Adrenal gland (tissue), 12 donors: ENCODE data around the gene PPARGC1A. TPM values are rescaled to one million over a fixed set of nuclear protein-coding genes. Genes with fewer than 3 reads are reported as not detected.
A peak's percentile ranks its signal among the peaks of the same experiment; 100 is the strongest.

Experiments
- DNase-seq, 7 donors: peaks; one replicate each; pipeline ENCODE4 v3.0.0-alpha.2; 2019 to 2020
- H3K27ac ChIP-seq, 5 donors: fragments of 200-600 bp; sonication (generic) in 4 of 5; 1 replicate in 3 of 5; 2 replicates in 2 of 5; pipeline versions ENCODE4 v1.5.1 to v1.8.0; 2016 to 2020; ENCODE audit warnings: mild to moderate bottlenecking in 1 of 5
- H3K27me3 ChIP-seq: fragments of 200-600 bp; 2 replicates; pipeline ENCODE4 v1.8.0; 2021
- H3K36me3 ChIP-seq, 2 donors: fragments of 200-600 bp; replicated peaks in 1 of 2; 1 replicate in 1 of 2; 2 replicates in 1 of 2; pipeline versions ENCODE4 v1.5.1 to v1.8.0; 2018 to 2022
- H3K4me1 ChIP-seq, 2 donors: fragments of 200-600 bp; replicated peaks in 1 of 2; 1 replicate in 1 of 2; 2 replicates in 1 of 2; pipeline versions ENCODE4 v1.5.1 to v1.8.0; 2018 to 2021
- H3K4me3 ChIP-seq, 4 donors: fragments of 200-600 bp; sonication (generic) in 3 of 4; one replicate each; pipeline ENCODE4 v1.5.1; 2016 to 2018
- H3K9me3 ChIP-seq, 3 donors: fragments of 200-600 bp; sonication (generic) in 1 of 3; replicated peaks in 1 of 3; 1 replicate in 2 of 3; 2 replicates in 1 of 3; pipeline versions ENCODE4 v1.5.1 to v1.8.0; 2016 to 2021
- CTCF ChIP-seq, 6 experiments: fragments of 450-650 bp in 4 of 6; fragments of 200-600 bp in 2 of 6; sonication (generic) in 1 of 6; IDR thresholded peaks; 1 replicate in 5 of 6; 2 replicates in 1 of 6; pipeline versions ENCODE4 v1.5.1 to v1.8.0; 2016 to 2021; ENCODE audit warnings: antibody characterized with exemption in 6 of 6, mild to moderate bottlenecking in 2 of 6, moderate library complexity in 1 of 6
- POLR2A ChIP-seq, 2 donors: fragments of 450-650 bp; IDR thresholded peaks; one replicate each; pipeline ENCODE4 v1.6.1; 2017; ENCODE audit warnings: antibody characterized with exemption in 2 of 2, mild to moderate bottlenecking in 2 of 2, moderate library complexity in 1 of 2
- WGBS, 4 donors: extraction: QIAGEN DNeasy Blood & Tissue Kit in 2 of 4; methylation state at CpG; one replicate each; pipeline versions ENCODE4 v1.1.5 to v1.1.7; 2013 to 2017; 5-methylcytosine and 5-hydroxymethylcytosine counted together
- intact Hi-C, 2 donors: fragments of 100-400 bp; cut with DNase I; formaldehyde crosslinking; loops; one replicate each; pipeline versions ENCODE4 v1.14.1 to v1.15.0; 2022 to 2023
- polyA plus RNA-seq, 3 donors: library from polyadenylated mRNA; stranded (reverse); fragments of 200-250 nt in 2 of 3; fragments of 350-450 nt in 1 of 3; fragmentation: Illumina TruSeq in 1 of 3; extraction: RNeasy Lipid Tissue Mini Kit (QIAGEN cat#74804) in 1 of 3; gene quantifications; one replicate each; pipeline ENCODE4 v1.2.3, GENCODE V29; 2013 to 2014
- total RNA-seq, 9 donors: library from RNA; depleted of rRNA in 4 of 9; stranded (reverse); fragments of >200 nt in 4 of 9; fragments of 120-200 nt in 1 of 9; fragmentation: NEBNext Ultra II Directional in 1 of 9; extraction: Animal tissue kit (Norgen Biotek cat#: 25700) in 1 of 9; gene quantifications; one replicate each; pipeline versions ENCODE4 v1.1.0 to v1.2.4, GENCODE V29; 2013 to 2023
- donor health status: healthy with polysubstance abuse.
- donor health status: Bipolar disorder and iron deficiency.
- donor health status: DM: yes; HTN: yes; CAD: no.
- donor health status: DM: no; HTN: no; CAD: no.
- donor health status: DM: no; HTN: no; CAD: no.
- donor health status: DM: yes; HTN: yes; CAD: no.

PPARGC1A gene
- total and polyA plus RNA-seq, 12 donors: 1.6 to 14.3 (median 5.5) TPM

GRCh38 chr4:23882976-23883531, 6.8 kb downstream of the PPARGC1A start:
- H3K36me3 ChIP-seq: no peaks in the 10 kb centered on the region
- intact Hi-C loops: no loop called here
- H3K4me1 ChIP-seq: peaks cover 3 to 21% of the 10 kb centered on the region in 2 donors
- WGBS, 4 donors: 73 to 97% (median 90%) methylated on average over 5 of the region's 5 CpGs
- no peaks in the 10 kb centered on the region for H3K27me3 ChIP-seq
- no peak overlapping the region for H3K27ac ChIP-seq
- no peak for DNase-seq
- no peaks in the 10 kb centered on the region for H3K9me3 ChIP-seq
- H3K4me3 ChIP-seq: no peak overlapping the region
- TF ChIP-seq POLR2A (IDR thresholded peaks at IDR 0.05): no peak
- no peak for TF ChIP-seq CTCF (IDR thresholded peaks at IDR 0.05)

- intact Hi-C loops: no loop called here
Measured at GRCh38 chr4:23881674-23882337, 8.0 kb downstream of the PPARGC1A start.

GRCh38 chr4:23881052-23881501, 8.8 kb downstream of the PPARGC1A start:
- peak overlapping the region in 3 of 5 donors; percentile 25 to 43 (median 41) for H3K27ac ChIP-seq
- no peaks in the 10 kb centered on the region for H3K27me3 ChIP-seq
- intact Hi-C loops: no loop called here
- peak in 4 of 7 donors; percentile 13 to 50 (median 30) for DNase-seq
- 29 to 41% (median 36%) methylated on average over 5 of the region's 5 CpGs for WGBS, 4 donors
- no peak overlapping the region for H3K4me3 ChIP-seq
- peaks cover 3 to 27% of the 10 kb centered on the region in 2 donors for H3K4me1 ChIP-seq
- no peak for TF ChIP-seq POLR2A (IDR thresholded peaks at IDR 0.05)
- TF ChIP-seq CTCF (IDR thresholded peaks at IDR 0.05): no peak
- H3K36me3 ChIP-seq: no peaks in the 10 kb centered on the region
- no peaks in the 10 kb centered on the region for H3K9me3 ChIP-seq

More at GRCh38 chr4:23881674-23882337, 8.0 kb downstream of the PPARGC1A start:
- no peak for DNase-seq
- no peak for TF ChIP-seq POLR2A (IDR thresholded peaks at IDR 0.05)
- peak in 1 of 6 experiments; percentile 6 for TF ChIP-seq CTCF (IDR thresholded peaks at IDR 0.05)
- no peaks in the 10 kb centered on the region for H3K36me3 ChIP-seq
- WGBS, 4 donors: 76 to 82% (median 80%) methylated on average over 8 of the region's 8 CpGs
- H3K27ac ChIP-seq: peak overlapping the region in 3 of 5 donors; percentile 25 to 43 (median 41)
- peaks cover 3 to 27% of the 10 kb centered on the region in 2 donors for H3K4me1 ChIP-seq
- H3K9me3 ChIP-seq: no peaks in the 10 kb centered on the region
- no peaks in the 10 kb centered on the region for H3K27me3 ChIP-seq
- no peak overlapping the region for H3K4me3 ChIP-seq

GRCh38 chr4:23878912-23879732, 10.7 kb downstream of the PPARGC1A start:
- H3K27me3 ChIP-seq: no peaks in the 10 kb centered on the region
- DNase-seq: no peak
- peaks cover 3 to 27% of the 10 kb centered on the region in 2 donors for H3K4me1 ChIP-seq
- intact Hi-C loops: no loop called here
- TF ChIP-seq POLR2A (IDR thresholded peaks at IDR 0.05): no peak
- no peak for TF ChIP-seq CTCF (IDR thresholded peaks at IDR 0.05)
- no peaks in the 10 kb centered on the region for H3K9me3 ChIP-seq
- H3K4me3 ChIP-seq: no peak overlapping the region
- 57 to 76% (median 67%) methylated on average over 7 of the region's 7 CpGs for WGBS, 4 donors
- no peaks in the 10 kb centered on the region for H3K36me3 ChIP-seq
- H3K27ac ChIP-seq: no peak overlapping the region
